NCI-H82 treated with DMSO at 0.1 percent for 48 hours (cell line): Measurements from ENCODE around the gene GDE1.

Experiments
- DNase-seq: peaks from one replicate; lab custom pipeline; 2025; ENCODE audit not compliant: unreplicated experiment; lab: John Stamatoyannopoulos, UW

GDE1 gene

GRCh38 chr16:19524616-19525384, 2.9 kb upstream of the GDE1 start:
- no peak for DNase-seq

- no peak for DNase-seq
Measured at GRCh38 chr16:19524356-19524615, 2.4 kb upstream of the GDE1 start.

- peak; percentile 92 for DNase-seq
Measured at GRCh38 chr16:19523559-19524355, 1.9 kb upstream of the GDE1 start, which contains the start of gene CCP110. CCP110 (plus strand) TSS chr16:19523942; CDS start chr16:19527882, 3,940 bp downstream.

GRCh38 chr16:19523184-19523558, 1.3 kb upstream of the GDE1 start:
- DNase-seq: no peak

- peak; percentile 60 for DNase-seq
Measured at GRCh38 chr16:19522760-19523159, 862 bp upstream of the GDE1 start.

GRCh38 chr16:19522397-19522732, 467 bp upstream of the GDE1 start:
- no peak for DNase-seq

- no peak for DNase-seq
Measured at GRCh38 chr16:19520861-19521331, 1.0 kb downstream of the GDE1 start.

GRCh38 chr16:19518388-19518787, 3.5 kb downstream of the GDE1 start:
- no peak for DNase-seq

GRCh38 chr16:19517424-19518089, 4.3 kb downstream of the GDE1 start:
- no peak for DNase-seq

GRCh38 chr16:19515757-19516156, 6.1 kb downstream of the GDE1 start:
- no peak for DNase-seq

GRCh38 chr16:19513377-19514053, 8.4 kb downstream of the GDE1 start:
- DNase-seq: no peak

- no peak for DNase-seq
Measured at GRCh38 chr16:19512297-19512696, 9.6 kb downstream of the GDE1 start.

- no peak for DNase-seq
Measured at GRCh38 chr16:19507867-19508266, 14.0 kb downstream of the GDE1 start.

GRCh38 chr16:19506965-19507364, 14.9 kb downstream of the GDE1 start:
- no peak for DNase-seq

- DNase-seq: no peak
Measured at GRCh38 chr16:19505600-19506303, 16.1 kb downstream of the GDE1 start.

GRCh38 chr16:19503461-19504075, 18.3 kb downstream of the GDE1 start:
- DNase-seq: no peak

GRCh38 chr16:19502395-19503131, 19.3 kb downstream of the GDE1 start:
- DNase-seq: peak; percentile 14

- no peak for DNase-seq
Measured at GRCh38 chr16:19499481-19499880, 22.4 kb downstream of the GDE1 start.

GRCh38 chr16:19499006-19499405, 22.9 kb downstream of the GDE1 start:
- no peak for DNase-seq

GRCh38 chr16:19497176-19497575, 24.7 kb downstream of the GDE1 start:
- no peak for DNase-seq
